ENCODE data around the gene CYBA. TPM values are rescaled to one million over a fixed set of nuclear protein-coding genes. Genes with fewer than 3 reads are reported as not detected.

Gene CYBA
- total and polyA plus RNA-seq, 10 of the 15 experiments (the other 5 are each of a cell fraction or from before 2014, with no cell fraction given): 0.55 to 598 (median 258) TPM

- no peaks in the 10 kb centered on the region for H3K9me3 ChIP-seq (replicated peaks; ENCODE audit: control insufficient read depth, insufficient read depth, low read length)
- H4K20me1 ChIP-seq (ENCODE audit: control insufficient read depth, insufficient read depth): no peaks in the 10 kb centered on the region
- no peak for FAIRE-seq
- no peaks in the 10 kb centered on the region for H3K4me1 ChIP-seq (ENCODE audit: control insufficient read depth, insufficient read depth, low read length)
- no peak overlapping the region for H3K4me2 ChIP-seq (ENCODE audit: control insufficient read depth, insufficient read depth)
- no peaks in the 10 kb centered on the region for H3K27me3 ChIP-seq (replicated peaks in 1 of 2; ENCODE audit: control insufficient read depth in 2 of 2, insufficient read depth in 2 of 2, low read length in 1 of 2)
- intact Hi-C loops (cut with micrococcal nuclease; ENCODE audit: unreplicated experiment): no loop called here
- TF ChIP-seq PBX3 (IDR thresholded peaks at IDR 0.05; ENCODE audit: insufficient replicate concordance, low read depth, low read length) (no peak), BACH1 (IDR thresholded peaks at IDR 0.05; ENCODE audit: borderline replicate concordance) (no peak), ASH2L (IDR thresholded peaks at IDR 0.05; ENCODE audit: borderline replicate concordance, low read depth) (no peak), ATF2 (IDR thresholded peaks at IDR 0.05; ENCODE audit: low read length) (no peak), TCF12 (IDR thresholded peaks at IDR 0.05; ENCODE audit: low read depth, low read length) (no peak), IKZF2 (IDR thresholded peaks at IDR 0.05) (no peak), RBBP5 (conservative IDR thresholded peaks at IDR 0.05) (no peak), ESRRA (IDR thresholded peaks at IDR 0.05; ENCODE audit: low read length) (no peak), PAX8 (IDR thresholded peaks at IDR 0.05) (no peak), ZNF384 (IDR thresholded peaks at IDR 0.05; ENCODE audit: borderline replicate concordance, low read depth, low read length) (no peak), EZH2 (IDR thresholded peaks at IDR 0.05; ENCODE audit: borderline replicate concordance, control insufficient read depth, low read depth, low read length) (no peak), CHD2 (IDR thresholded peaks at IDR 0.05; ENCODE audit: borderline replicate concordance, low read depth, low read length) (no peak), CEBPB (IDR thresholded peaks at IDR 0.05; ENCODE audit: borderline replicate concordance in 1 of 2, low read depth in 2 of 2, low read length in 2 of 2) (no peak), SP1 (IDR thresholded peaks at IDR 0.05; ENCODE audit: low read depth, low read length) (no peak), MTA2 (IDR thresholded peaks at IDR 0.05; ENCODE audit: low read depth) (no peak), SMARCA5 (IDR thresholded peaks at IDR 0.05) (no peak)
- peaks cover 10 to 35% of the 10 kb centered on the region in 2 experiments; a peak in 3 of 4 replicates for H3K36me3 ChIP-seq (ENCODE audit: control insufficient read depth in 2 of 2, insufficient read depth in 2 of 2, low read length in 1 of 2)
- no peak for ATAC-seq
- in situ Hi-C loops (cut with MboI): no loop called here
- no peak overlapping the region for H3K4me3 ChIP-seq
- no TSS peak for BruUV-seq (replicated peaks)
- no peak overlapping the region for H3K9ac ChIP-seq (ENCODE audit: control insufficient read depth, insufficient read depth, low read length)
- 87% methylated on average over 19 of the region's 19 CpGs for WGBS (ENCODE audit: insufficient coverage, insufficient replicate concordance, low lambda C conversion rate, missing lambda C conversion rate)
- H3K79me2 ChIP-seq (ENCODE audit: control insufficient read depth, insufficient read depth, low read length): no peaks in the 10 kb centered on the region
- RAD21 ChIA-PET (ENCODE audit: unreplicated experiment): no interaction called here
- POLR2A ChIA-PET: no interaction called here
- SMC1A ChIA-PET (ENCODE audit: uncharacterized antibody, unreplicated experiment): no interaction called here
- DNase-seq (ENCODE audit: low read depth, low spot score): no peak
- CTCF ChIA-PET: no interaction called here
- no peak overlapping the region for H2AFZ ChIP-seq (ENCODE audit: control insufficient read depth, low read depth, low read length)
- no peak overlapping the region for H3K27ac ChIP-seq (ENCODE audit: control insufficient read depth, insufficient read depth)
Observed at GRCh38 chr16:88613911-88614817, 36.7 kb downstream of the CYBA start.

All from GM12878 (cell line).